ENCODE measurements around the gene ELF2.
"Not testable (repeated sequence)": the region's sequence is repeated elsewhere in the genome, so short reads cannot be mapped to it uniquely, and the experiment has no call there.

GRCh38 chr4:139021071-139021470, 155.9 kb downstream of the ELF2 start:
- TF ChIP-seq, protein P1, sequence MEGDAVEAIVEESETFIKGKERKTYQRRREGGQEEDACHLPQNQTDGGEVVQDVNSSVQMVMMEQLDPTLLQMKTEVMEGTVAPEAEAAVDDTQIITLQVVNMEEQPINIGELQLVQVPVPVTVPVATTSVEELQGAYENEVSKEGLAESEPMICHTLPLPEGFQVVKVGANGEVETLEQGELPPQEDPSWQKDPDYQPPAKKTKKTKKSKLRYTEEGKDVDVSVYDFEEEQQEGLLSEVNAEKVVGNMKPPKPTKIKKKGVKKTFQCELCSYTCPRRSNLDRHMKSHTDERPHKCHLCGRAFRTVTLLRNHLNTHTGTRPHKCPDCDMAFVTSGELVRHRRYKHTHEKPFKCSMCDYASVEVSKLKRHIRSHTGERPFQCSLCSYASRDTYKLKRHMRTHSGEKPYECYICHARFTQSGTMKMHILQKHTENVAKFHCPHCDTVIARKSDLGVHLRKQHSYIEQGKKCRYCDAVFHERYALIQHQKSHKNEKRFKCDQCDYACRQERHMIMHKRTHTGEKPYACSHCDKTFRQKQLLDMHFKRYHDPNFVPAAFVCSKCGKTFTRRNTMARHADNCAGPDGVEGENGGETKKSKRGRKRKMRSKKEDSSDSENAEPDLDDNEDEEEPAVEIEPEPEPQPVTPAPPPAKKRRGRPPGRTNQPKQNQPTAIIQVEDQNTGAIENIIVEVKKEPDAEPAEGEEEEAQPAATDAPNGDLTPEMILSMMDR (IDR thresholded peaks at IDR 0.05): not testable (repeated sequence)
- not testable (repeated sequence) for TF ChIP-seq POLR2A (IDR thresholded peaks at IDR 0.05)

All from heart left ventricle (tissue), 13 donors.